ENCODE results near the gene TUBGCP4. TPM values are rescaled to one million over a fixed set of nuclear protein-coding genes. Genes with fewer than 3 reads are reported as not detected.

Gene TUBGCP4
- total and polyA plus RNA-seq, 2 of the 4 experiments (the other 2 are of a cell fraction) = 7.9 to 12.7 TPM

GRCh38 chr15:43420876-43421275, 50.0 kb downstream of the TUBGCP4 start:
- in situ Hi-C loops (cut with MboI; ENCODE audit: low sequenced_read_pairs) = no loop called here
- H3K4me3 ChIP-seq (ENCODE audit: insufficient read depth, low read depth, low read length) = no peak overlapping the region
- no peaks in the 10 kb centered on the region for H3K4me1 ChIP-seq (ENCODE audit: control insufficient read depth, insufficient read depth, low read length)
- no peak overlapping the region for H3K27ac ChIP-seq (ENCODE audit: insufficient read depth, low read length)
- WGBS, 2 experiments (ENCODE audit: extremely low coverage in 2 of 2, insufficient read length in 1 of 2) = 100% methylated on average over 1 of the region's 7 CpGs; no CpG with 5 or more reads in 1 of the 2 experiments
- TF ChIP-seq NFE2L2 (IDR thresholded peaks at IDR 0.05; ENCODE audit: low read depth, low read length) (no peak), USF2 (IDR thresholded peaks at IDR 0.05; ENCODE audit: low read depth, low read length) (no peak), POLR2A (IDR thresholded peaks at IDR 0.05; ENCODE audit: low read depth, low read length) (no peak), BHLHE40 (IDR thresholded peaks at IDR 0.05; ENCODE audit: low read depth, low read length) (no peak), MAFK (IDR thresholded peaks at IDR 0.05; ENCODE audit: low read depth, low read length) (no peak), RCOR1 (IDR thresholded peaks at IDR 0.05; ENCODE audit: insufficient replicate concordance, low read length) (no peak), RAD21 (IDR thresholded peaks at IDR 0.05; ENCODE audit: low read length) (no peak), ELK1 (IDR thresholded peaks at IDR 0.05; ENCODE audit: borderline replicate concordance, low read depth, low read length) (no peak), MXI1 (IDR thresholded peaks at IDR 0.05; ENCODE audit: borderline replicate concordance, low read depth, low read length) (no peak), CTCF (conservative IDR thresholded peaks at IDR 0.05; ENCODE audit: low read depth, low read length) (no peak), FOS (IDR thresholded peaks at IDR 0.05; ENCODE audit: low read depth, low read length) (no peak), CHD1 (IDR thresholded peaks at IDR 0.05; ENCODE audit: low read depth, low read length) (no peak), MAZ (IDR thresholded peaks at IDR 0.05; ENCODE audit: borderline replicate concordance, low read depth, low read length) (no peak), CEBPB (IDR thresholded peaks at IDR 0.05; ENCODE audit: low read depth, low read length) (no peak), RFX5 (IDR thresholded peaks at IDR 0.05; ENCODE audit: low read depth, low read length) (no peak), SMC3 (IDR thresholded peaks at IDR 0.05; ENCODE audit: low read depth, low read length) (no peak)
- no peak overlapping the region for H3K23ac ChIP-seq (ENCODE audit: low read depth, low read length)
- H2AFZ ChIP-seq (replicated peaks; ENCODE audit: low read length, poor library complexity) = no peak overlapping the region
- peaks cover 36% of the 10 kb centered on the region for H3K36me3 ChIP-seq (ENCODE audit: control insufficient read depth, insufficient read depth, low read length)
- H3K4me2 ChIP-seq (ENCODE audit: low read depth, low read length) = no peak overlapping the region
- no peak overlapping the region for H2AK5ac ChIP-seq (ENCODE audit: low read depth, low read length)
- no peak overlapping the region for H4K5ac ChIP-seq (ENCODE audit: low read depth, low read length)
- H3K18ac ChIP-seq (ENCODE audit: low read depth, low read length) = no peak overlapping the region
- dilution Hi-C loops (cut with HindIII; ENCODE audit: low sequenced_read_pairs, unreplicated experiment) = no loop called here
- DNase-seq = no peak
- ChIA-PET CTCF (no interaction called here), POLR2A (ENCODE audit: unreplicated experiment) (no interaction called here)
- 0 out of 2 replicates have a peak, but pooled peaks cover 6% of the 10 kb centered on the region for H4K20me1 ChIP-seq (ENCODE audit: insufficient read depth, low read length)
- no peaks in the 10 kb centered on the region for H3K27me3 ChIP-seq (ENCODE audit: control insufficient read depth, insufficient read depth, low read length)
- no TSS peak for BruUV-seq (replicated peaks)
- no peak overlapping the region for H3K56ac ChIP-seq (ENCODE audit: extremely low read depth, insufficient read depth, low read length)
- H3K79me1 ChIP-seq (ENCODE audit: low read depth in 1 of 2, low read length in 2 of 2) = peaks cover 0 to 17% of the 10 kb centered on the region in 2 experiments; a peak in 3 of 4 replicates
- no peak overlapping the region for H2BK15ac ChIP-seq (ENCODE audit: low read depth, low read length)
- intact Hi-C loops (cut with micrococcal nuclease) = no loop called here
- H2BK20ac ChIP-seq (ENCODE audit: low read depth, low read length) = no peak overlapping the region
- no peak overlapping the region for H4K91ac ChIP-seq (ENCODE audit: insufficient read depth, low read depth, low read length)
- no peak overlapping the region for H4K8ac ChIP-seq (ENCODE audit: low read depth in 2 of 2, low read length in 2 of 2)
- ATAC-seq (ENCODE audit: low read depth) = no peak
- no peak overlapping the region for H3K14ac ChIP-seq (replicated peaks; ENCODE audit: low read depth, low read length)
- no peaks in the 10 kb centered on the region; the same call in 1 of the 2 replicates for H3K9me1 ChIP-seq (ENCODE audit: insufficient read depth, low read length)
- H3K9ac ChIP-seq (ENCODE audit: low read depth, low read length) = no peak overlapping the region
- H3K4ac ChIP-seq (ENCODE audit: low read depth, low read length) = no peak overlapping the region
- H3K9me3 ChIP-seq (ENCODE audit: control insufficient read depth, insufficient read depth, low read length) = no peaks in the 10 kb centered on the region
- no peak overlapping the region for H2AK9ac ChIP-seq (replicated peaks; ENCODE audit: low read depth, low read length, poor library complexity)
- no peak overlapping the region for H2BK120ac ChIP-seq (ENCODE audit: low read depth, low read length)
- no peak overlapping the region for H2BK5ac ChIP-seq (ENCODE audit: low read depth, low read length, poor library complexity, severe bottlenecking)
